HepG2 (cell line): Measurements from ENCODE around the gene NFIC. TPM values are rescaled to one million over a fixed set of nuclear protein-coding genes. Genes with fewer than 3 reads are reported as not detected.

Experiments used
- AHR ChIP-seq: IDR thresholded peaks from 2 replicates; pipeline ENCODE4 v1.6.1; 2018; ENCODE audit warnings: missing genetic modification reagents, missing compliant biosample characterization
- FOXK2 ChIP-seq: fragments of 450-650 bp; IDR thresholded peaks from 2 replicates; pipeline ENCODE4 v1.6.1; 2016
- IRF2 ChIP-seq: IDR thresholded peaks from 2 replicates; pipeline ENCODE4 v1.6.1; 2018; ENCODE audit warnings: missing genetic modification reagents, missing compliant biosample characterization
- MNT ChIP-seq: fragments of 450-650 bp; IDR thresholded peaks from 2 replicates; pipeline ENCODE4 v1.6.1; 2016
- NCOA5 ChIP-seq: sonication (generic); formaldehyde crosslinking; IDR thresholded peaks from 2 replicates; pipeline ENCODE4 v1.4.0; 2020; ENCODE audit warnings: missing genetic modification reagents
- SATB2 ChIP-seq: sonication (generic); formaldehyde crosslinking; IDR thresholded peaks from 2 replicates; pipeline ENCODE4 v1.5.0; 2020; ENCODE audit warnings: missing genetic modification reagents
- SOX5 ChIP-seq: IDR thresholded peaks from 2 replicates; pipeline ENCODE4 v1.6.1; 2016; ENCODE audit warnings: borderline replicate concordance
- SRSF1 ChIP-seq: fragments of 200-400 bp; formaldehyde crosslinking; optimal IDR thresholded peaks from 2 replicates; pipeline ENCODE3; 2017; ENCODE audit warnings: mild to moderate bottlenecking, low read depth, low read length, moderate library complexity
- TBX3 ChIP-seq: fragments of 450-650 bp; IDR thresholded peaks from 2 replicates; pipeline ENCODE4 v1.6.1; 2017; ENCODE audit warnings: antibody characterized with exemption, mild to moderate bottlenecking, inconsistent platforms, borderline replicate concordance
- ZBTB21 ChIP-seq: sonication (generic); formaldehyde crosslinking; IDR thresholded peaks from 2 replicates; pipeline ENCODE4 v1.4.0; 2020; ENCODE audit warnings: missing genetic modification reagents
- ZNF564 ChIP-seq: sonication (generic); formaldehyde crosslinking; IDR thresholded peaks from 2 replicates; pipeline ENCODE4 v1.8.1; 2023; ENCODE audit warnings: mild to moderate bottlenecking, missing genetic modification reagents
- ZNF761 ChIP-seq: sonication (generic); formaldehyde crosslinking; conservative IDR thresholded peaks from 2 replicates; pipeline ENCODE4 v1.4.0; 2020; ENCODE audit warnings: mild to moderate bottlenecking, missing genetic modification reagents
- polyA plus RNA-seq, 8 experiments: library from polyadenylated mRNA; depleted of rRNA in 3 of 8; stranded (reverse) in 7 of 8; unstranded in 1 of 8; fragments of >200 nt; fragmentation: Illumina TruSeq in 4 of 8; extraction: Trizol in 4 of 8; gene quantifications; 2 replicates each; pipeline versions ENCODE4 v1.2.1 to v1.2.3, GENCODE V29; 2011 to 2016; ENCODE audit warnings: low read depth in 4 of 8, missing spikeins in 1 of 8, mixed read lengths in 1 of 8; ENCODE audit not compliant: insufficient read depth in 1 of 8
- total RNA-seq, 5 experiments: library from RNA; depleted of rRNA; stranded (reverse); fragments of >200 nt; fragmentation: Illumina TruSeq; extraction: Trizol; gene quantifications; 2 replicates each; pipeline ENCODE4 v1.2.3, GENCODE V29; 2016; ENCODE audit warnings: low read depth in 1 of 5
- TF ChIP-seq, protein P1 (sequence below), 2 experiments: fragments of 450-650 bp in 1 of 2; sonication (generic) in 1 of 2; formaldehyde crosslinking; IDR thresholded peaks; 2 replicates each; pipeline versions ENCODE4 v1.5.0 to v1.8.0; 2020 to 2022; ENCODE audit warnings: mild to moderate bottlenecking in 1 of 2, missing genetic modification reagents in 1 of 2
- TF ChIP-seq, protein P2 (sequence below): sonication (generic); formaldehyde crosslinking; IDR thresholded peaks from 2 replicates; pipeline ENCODE4 v1.8.0; 2022; ENCODE audit warnings: missing genetic modification reagents, mild to moderate bottlenecking, borderline replicate concordance
- TF ChIP-seq, protein P3 (sequence below): IDR thresholded peaks from 2 replicates; pipeline ENCODE4 v1.6.1; 2016; ENCODE audit warnings: low read depth

Gene NFIC
- total and polyA plus RNA-seq, 2 of the 13 experiments (the other 11 are each of a cell fraction or from before 2014, with no cell fraction given), result 1.3 to 2.5 TPM

DNA sequence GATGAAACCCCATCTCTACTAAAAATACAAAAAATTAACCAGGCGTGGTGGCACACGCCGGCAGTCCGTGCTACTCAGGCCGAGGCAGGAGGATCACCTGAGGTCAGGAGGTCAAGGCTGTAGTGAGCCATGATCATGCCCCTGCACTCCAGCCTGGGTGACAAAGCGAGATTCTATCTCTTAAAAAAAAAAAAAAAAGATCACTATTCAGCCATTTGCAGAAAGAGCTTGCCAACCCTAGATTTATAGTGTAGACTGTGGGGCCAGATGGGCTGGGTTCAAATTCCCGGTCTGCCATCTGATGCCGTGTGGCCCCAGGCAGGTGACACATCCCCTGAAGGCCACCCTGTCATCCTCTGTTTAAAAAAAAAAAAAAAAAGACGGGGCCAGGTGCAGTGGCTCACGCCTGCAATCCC, 85.1 kb downstream of the NFIC start (continued):
- no peak for TF ChIP-seq MNT
- no peak for TF ChIP-seq SATB2
- no peak for TF ChIP-seq IRF2 (CRISPR knock-in tag)
- no peak for TF ChIP-seq FOXK2
- TF ChIP-seq, protein P1, sequence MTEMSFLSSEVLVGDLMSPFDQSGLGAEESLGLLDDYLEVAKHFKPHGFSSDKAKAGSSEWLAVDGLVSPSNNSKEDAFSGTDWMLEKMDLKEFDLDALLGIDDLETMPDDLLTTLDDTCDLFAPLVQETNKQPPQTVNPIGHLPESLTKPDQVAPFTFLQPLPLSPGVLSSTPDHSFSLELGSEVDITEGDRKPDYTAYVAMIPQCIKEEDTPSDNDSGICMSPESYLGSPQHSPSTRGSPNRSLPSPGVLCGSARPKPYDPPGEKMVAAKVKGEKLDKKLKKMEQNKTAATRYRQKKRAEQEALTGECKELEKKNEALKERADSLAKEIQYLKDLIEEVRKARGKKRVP (CRISPR knock-in tag; IDR thresholded peaks at IDR 0.05), result 0 out of 4 replicates have a peak, but pooled peaks of 1 of the 2 experiments have one; percentile 29
- TF ChIP-seq ZNF564 (CRISPR knock-in tag), result no peak
- no peak for TF ChIP-seq SOX5 (CRISPR knock-in tag)
- TF ChIP-seq, protein P2, sequence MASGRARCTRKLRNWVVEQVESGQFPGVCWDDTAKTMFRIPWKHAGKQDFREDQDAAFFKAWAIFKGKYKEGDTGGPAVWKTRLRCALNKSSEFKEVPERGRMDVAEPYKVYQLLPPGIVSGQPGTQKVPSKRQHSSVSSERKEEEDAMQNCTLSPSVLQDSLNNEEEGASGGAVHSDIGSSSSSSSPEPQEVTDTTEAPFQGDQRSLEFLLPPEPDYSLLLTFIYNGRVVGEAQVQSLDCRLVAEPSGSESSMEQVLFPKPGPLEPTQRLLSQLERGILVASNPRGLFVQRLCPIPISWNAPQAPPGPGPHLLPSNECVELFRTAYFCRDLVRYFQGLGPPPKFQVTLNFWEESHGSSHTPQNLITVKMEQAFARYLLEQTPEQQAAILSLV (CRISPR knock-in tag), result no peak
- no peak for TF ChIP-seq ZBTB21
- no peak for TF ChIP-seq TBX3
- no peak for TF ChIP-seq ZNF761 (CRISPR knock-in tag)
- TF ChIP-seq, protein P3, sequence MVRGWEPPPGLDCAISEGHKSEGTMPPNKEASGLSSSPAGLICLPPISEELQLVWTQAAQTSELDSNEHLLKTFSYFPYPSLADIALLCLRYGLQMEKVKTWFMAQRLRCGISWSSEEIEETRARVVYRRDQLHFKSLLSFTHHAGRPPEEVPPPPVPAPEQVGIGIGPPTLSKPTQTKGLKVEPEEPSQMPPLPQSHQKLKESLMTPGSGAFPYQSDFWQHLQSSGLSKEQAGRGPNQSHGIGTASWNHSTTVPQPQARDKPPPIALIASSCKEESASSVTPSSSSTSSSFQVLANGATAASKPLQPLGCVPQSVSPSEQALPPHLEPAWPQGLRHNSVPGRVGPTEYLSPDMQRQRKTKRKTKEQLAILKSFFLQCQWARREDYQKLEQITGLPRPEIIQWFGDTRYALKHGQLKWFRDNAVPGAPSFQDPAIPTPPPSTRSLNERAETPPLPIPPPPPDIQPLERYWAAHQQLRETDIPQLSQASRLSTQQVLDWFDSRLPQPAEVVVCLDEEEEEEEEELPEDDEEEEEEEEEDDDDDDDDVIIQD (CRISPR knock-in tag), result no peak
- no peak for TF ChIP-seq AHR (CRISPR knock-in tag)
- no peak for TF ChIP-seq SRSF1
- TF ChIP-seq NCOA5 (CRISPR knock-in tag), result no peak
- TF ChIP-seq, all 625 proteins: peak for 11
